ENCODE measurements around the gene EED.
"Not testable (repeated sequence)": the region's sequence is repeated elsewhere in the genome, so short reads cannot be mapped to it uniquely, and the experiment has no call there.

Gene EED

GRCh38 chr11:86289508-86290280 lies 45.1 kb downstream of the EED start:
- not testable (repeated sequence) for DNase-seq (ENCODE audit: low read depth in 2 of 3, low spot score in 1 of 3)

- peak; percentile 62 to 81 (median 67) for DNase-seq (ENCODE audit: low read depth in 2 of 3, low spot score in 1 of 3)
Measured at GRCh38 chr11:86291466-86292262, 47.1 kb downstream of the EED start.

- peak in 2 of 3 donors; percentile 48 to 72 for DNase-seq (ENCODE audit: low read depth in 2 of 3, low spot score in 1 of 3)
Measured at GRCh38 chr11:86292912-86293616, 48.5 kb downstream of the EED start.

GRCh38 chr11:86294026-86294425 lies 49.5 kb downstream of the EED start:
- DNase-seq (ENCODE audit: low read depth in 2 of 3, low spot score in 1 of 3) = no peak

GRCh38 chr11:86301742-86302091 lies 57.2 kb downstream of the EED start:
- DNase-seq (ENCODE audit: low read depth in 2 of 3, low spot score in 1 of 3) = no peak

GRCh38 chr11:86302092-86302793 lies 57.7 kb downstream of the EED start, which contains the start of gene HIKESHI:
Gene HIKESHI, plus strand, starts transcription at chr11:86302240. Its CDS starts 209 bp downstream, at chr11:86302449.
- DNase-seq (ENCODE audit: low read depth in 2 of 3, low spot score in 1 of 3) = peak; percentile 87 to 94 (median 87)

GRCh38 chr11:86303257-86303656 lies 58.7 kb downstream of the EED start:
- no peak for DNase-seq (ENCODE audit: low read depth in 2 of 3, low spot score in 1 of 3)

- not testable (repeated sequence) for DNase-seq (ENCODE audit: low read depth in 2 of 3, low spot score in 1 of 3)
Measured at GRCh38 chr11:86308710-86309109, 64.2 kb downstream of the EED start.

GRCh38 chr11:86313793-86314192 lies 69.2 kb downstream of the EED start:
- no peak for DNase-seq (ENCODE audit: low read depth in 2 of 3, low spot score in 1 of 3)

GRCh38 chr11:86314636-86315035 lies 70.1 kb downstream of the EED start:
- no peak for DNase-seq (ENCODE audit: low read depth in 2 of 3, low spot score in 1 of 3)
